ENCODE measurements around the gene SCRN3.
"Not testable (repeated sequence)": the region's sequence is repeated elsewhere in the genome, so short reads cannot be mapped to it uniquely, and the experiment has no call there.

The SCRN3 gene

GRCh38 chr2:174389542-174389941 lies 6.0 kb upstream of the SCRN3 start:
- Histone ChIP-seq H4K20me1 (ENCODE audit: insufficient read depth, low read length) (no peaks in the 10 kb centered on the region), H3F3A (ENCODE audit: insufficient read depth, low read length) (no peaks in the 10 kb centered on the region), H3K9me2 (ENCODE audit: low read depth, low read length) (no peaks in the 10 kb centered on the region), H3K27ac (ENCODE audit: low read depth, low read length, poor library complexity, severe bottlenecking) (no peak overlapping the region), H3K36me3 (ENCODE audit: insufficient read depth, low read length) (peaks cover 40% of the 10 kb centered on the region), H3K4me1 (ENCODE audit: insufficient read depth, low read length, severe bottlenecking) (peaks cover 9% of the 10 kb centered on the region), H3K9me3 (ENCODE audit: low read length) (no peaks in the 10 kb centered on the region), H2AFZ (ENCODE audit: low read length) (no peak overlapping the region), H3K27me3 (ENCODE audit: insufficient read depth, low read length) (no peaks in the 10 kb centered on the region), H3K79me2 (ENCODE audit: insufficient read depth, low read length) (peaks cover 11% of the 10 kb centered on the region), H3K9ac (ENCODE audit: low read length) (no peak overlapping the region), H3K4me2 (ENCODE audit: low read length) (no peak overlapping the region), H3K4me3 (ENCODE audit: low read depth, low read length, poor library complexity, severe bottlenecking) (no peak overlapping the region)
- no peak for TF ChIP-seq EZH2 (IDR thresholded peaks at IDR 0.05; ENCODE audit: borderline replicate concordance, low read length)
- no peak for TF ChIP-seq CTCF (IDR thresholded peaks at IDR 0.05; ENCODE audit: low read length)

- not testable (repeated sequence) for H3K4me2 ChIP-seq (ENCODE audit: low read length); H3K9me2 ChIP-seq (ENCODE audit: low read depth, low read length); H3K9ac ChIP-seq (ENCODE audit: low read length); H3K27ac ChIP-seq (ENCODE audit: low read depth, low read length, poor library complexity, severe bottlenecking); H4K20me1 ChIP-seq (ENCODE audit: insufficient read depth, low read length); H3F3A ChIP-seq (ENCODE audit: insufficient read depth, low read length); H3K27me3 ChIP-seq (ENCODE audit: insufficient read depth, low read length); H3K9me3 ChIP-seq (ENCODE audit: low read length); H3K4me3 ChIP-seq (ENCODE audit: low read depth, low read length, poor library complexity, severe bottlenecking); H2AFZ ChIP-seq (ENCODE audit: low read length)
- H3K36me3 ChIP-seq (ENCODE audit: insufficient read depth, low read length) = peaks cover 33% of the 10 kb centered on the region
- peaks cover 14% of the 10 kb centered on the region for H3K4me1 ChIP-seq (ENCODE audit: insufficient read depth, low read length, severe bottlenecking)
- H3K79me2 ChIP-seq (ENCODE audit: insufficient read depth, low read length) = peaks cover 19% of the 10 kb centered on the region
Measured at GRCh38 chr2:174390303-174390702, 5.2 kb upstream of the SCRN3 start.

GRCh38 chr2:174392706-174393105 lies 2.8 kb upstream of the SCRN3 start:
- no peaks in the 10 kb centered on the region for H4K20me1 ChIP-seq (ENCODE audit: insufficient read depth, low read length)
- TF ChIP-seq CTCF (IDR thresholded peaks at IDR 0.05; ENCODE audit: low read length) (no peak), EZH2 (IDR thresholded peaks at IDR 0.05; ENCODE audit: borderline replicate concordance, low read length) (no peak)
- no peaks in the 10 kb centered on the region for H3K9me2 ChIP-seq (ENCODE audit: low read depth, low read length)
- no peak overlapping the region for H2AFZ ChIP-seq (ENCODE audit: low read length)
- H3K79me2 ChIP-seq (ENCODE audit: insufficient read depth, low read length) = peaks cover 19% of the 10 kb centered on the region
- H3K4me1 ChIP-seq (ENCODE audit: insufficient read depth, low read length, severe bottlenecking) = peaks cover 23% of the 10 kb centered on the region
- no peak overlapping the region for H3K27ac ChIP-seq (ENCODE audit: low read depth, low read length, poor library complexity, severe bottlenecking)
- H3K4me3 ChIP-seq (ENCODE audit: low read depth, low read length, poor library complexity, severe bottlenecking) = no peak overlapping the region
- H3K4me2 ChIP-seq (ENCODE audit: low read length) = no peak overlapping the region
- peaks cover 13% of the 10 kb centered on the region; the same call in 1 of the 2 replicates for H3K36me3 ChIP-seq (ENCODE audit: insufficient read depth, low read length)
- H3F3A ChIP-seq (ENCODE audit: insufficient read depth, low read length) = 0 out of 2 replicates have a peak, but pooled peaks cover 4% of the 10 kb centered on the region
- H3K9me3 ChIP-seq (ENCODE audit: low read length) = no peaks in the 10 kb centered on the region
- no peak overlapping the region for H3K9ac ChIP-seq (ENCODE audit: low read length)
- H3K27me3 ChIP-seq (ENCODE audit: insufficient read depth, low read length) = no peaks in the 10 kb centered on the region

- Histone ChIP-seq H3K79me2 (ENCODE audit: insufficient read depth, low read length) (peaks cover 19% of the 10 kb centered on the region), H3K36me3 (ENCODE audit: insufficient read depth, low read length) (peaks cover 8% of the 10 kb centered on the region; the same call in 1 of the 2 replicates), H3K4me2 (ENCODE audit: low read length) (peak overlapping the region; percentile 76), H3K9ac (ENCODE audit: low read length) (peak overlapping the region; percentile 72), H3K9me2 (ENCODE audit: low read depth, low read length) (no peaks in the 10 kb centered on the region), H3F3A (ENCODE audit: insufficient read depth, low read length) (0 out of 2 replicates have a peak, but pooled peaks cover 4% of the 10 kb centered on the region), H3K27me3 (ENCODE audit: insufficient read depth, low read length) (no peaks in the 10 kb centered on the region), H2AFZ (ENCODE audit: low read length) (no peak overlapping the region), H4K20me1 (ENCODE audit: insufficient read depth, low read length) (no peaks in the 10 kb centered on the region), H3K27ac (ENCODE audit: low read depth, low read length, poor library complexity, severe bottlenecking) (peak overlapping the region; percentile 29), H3K4me1 (ENCODE audit: insufficient read depth, low read length, severe bottlenecking) (peaks cover 23% of the 10 kb centered on the region), H3K4me3 (ENCODE audit: low read depth, low read length, poor library complexity, severe bottlenecking) (peak overlapping the region; percentile 80), H3K9me3 (ENCODE audit: low read length) (no peaks in the 10 kb centered on the region)
- no peak for TF ChIP-seq EZH2 (IDR thresholded peaks at IDR 0.05; ENCODE audit: borderline replicate concordance, low read length)
- TF ChIP-seq CTCF (IDR thresholded peaks at IDR 0.05; ENCODE audit: low read length) = no peak
Measured at GRCh38 chr2:174395969-174396630, 570 bp downstream of the SCRN3 start.
